Progenitor cell of endocrine pancreas (in vitro differentiated cells): Measurements from ENCODE around the gene DPF3. TPM values are rescaled to one million over a fixed set of nuclear protein-coding genes. Genes with fewer than 3 reads are reported as not detected.

Experiments used
- DNase-seq: peaks from one replicate; pipeline ENCODE4 v3.0.0; 2021; ENCODE audit warnings: low spot score; ENCODE audit not compliant: unreplicated experiment
- H3K27ac Mint-ChIP-seq: 2 replicates; pipeline ENCODE4 v1.8.0; 2021; ENCODE audit warnings: mild to moderate bottlenecking, moderate library complexity, mixed read lengths
- H3K27me3 Mint-ChIP-seq: 2 replicates; pipeline ENCODE4 v1.8.0; 2021; ENCODE audit warnings: mixed read lengths
- H3K36me3 Mint-ChIP-seq: 2 replicates; pipeline ENCODE4 v1.8.0; 2022; ENCODE audit warnings: mixed read lengths; ENCODE audit not compliant: insufficient read depth
- H3K4me1 Mint-ChIP-seq: 2 replicates; pipeline ENCODE4 v1.8.0; 2021; ENCODE audit warnings: low read depth, mixed read lengths
- H3K4me3 Mint-ChIP-seq: 2 replicates; pipeline ENCODE4 v1.8.0; 2021; ENCODE audit warnings: low read depth, mild to moderate bottlenecking, moderate library complexity, mixed read lengths
- H3K9me3 Mint-ChIP-seq: 2 replicates; pipeline ENCODE4 v1.8.0; 2021; ENCODE audit warnings: low read depth, mixed read lengths
- total RNA-seq: library from RNA; stranded (reverse); gene quantifications from 2 replicates; pipeline ENCODE4 v1.2.1, GENCODE V29; 2021
- TF ChIP-seq, protein P1 (sequence below): fragments of 200-600 bp; sonication (generic); IDR thresholded peaks from one replicate; pipeline ENCODE4 v1.5.0; 2021; ENCODE audit warnings: antibody characterized with exemption, mild to moderate bottlenecking; ENCODE audit not compliant: unreplicated experiment

Gene DPF3
- total RNA-seq, 1 donor from 2014 or later = 2.2 TPM

DNA sequence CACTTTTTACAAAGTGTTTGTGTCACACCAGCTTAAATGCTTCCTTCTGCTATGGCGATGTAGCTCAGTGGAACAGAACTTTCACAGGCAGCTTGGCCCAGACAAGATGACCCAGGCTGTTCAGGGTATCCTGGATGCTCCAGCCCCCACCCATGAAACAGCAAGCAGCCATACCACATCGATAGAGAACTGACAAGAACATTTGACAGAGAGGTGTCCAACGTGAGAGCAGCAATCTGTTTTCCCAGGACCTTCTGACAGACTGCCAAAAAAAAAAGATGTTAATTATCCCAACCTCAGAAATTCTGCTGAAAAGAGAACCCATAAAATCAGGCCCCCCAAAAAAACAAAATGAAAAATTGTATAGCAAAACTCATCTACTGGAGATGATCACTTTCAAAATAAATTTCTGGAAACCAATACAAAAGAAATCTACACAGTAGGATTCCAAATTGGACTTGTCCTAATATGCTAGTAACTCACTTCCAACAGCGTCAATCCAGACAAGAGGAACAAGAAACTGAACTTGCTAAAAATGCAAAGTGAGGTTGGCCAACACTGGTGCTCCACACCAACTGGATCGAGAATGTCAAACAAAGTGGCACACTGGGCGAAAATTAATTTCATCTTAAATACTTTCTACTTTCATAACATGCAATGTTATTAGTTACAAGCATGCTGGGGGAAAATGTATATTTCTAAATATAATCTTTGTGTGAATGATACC, 118.8 kb downstream of the DPF3 start:
- Mint-ChIP-seq H3K27me3 (peaks cover 3% of the 10 kb centered on the region), H3K36me3 (no peaks in the 10 kb centered on the region), H3K4me3 (no peak overlapping the region), H3K4me1 (peaks cover 16% of the 10 kb centered on the region), H3K27ac (no peak overlapping the region), H3K9me3 (peaks cover 4% of the 10 kb centered on the region)
- DNase-seq = no peak
- TF ChIP-seq, protein P1, sequence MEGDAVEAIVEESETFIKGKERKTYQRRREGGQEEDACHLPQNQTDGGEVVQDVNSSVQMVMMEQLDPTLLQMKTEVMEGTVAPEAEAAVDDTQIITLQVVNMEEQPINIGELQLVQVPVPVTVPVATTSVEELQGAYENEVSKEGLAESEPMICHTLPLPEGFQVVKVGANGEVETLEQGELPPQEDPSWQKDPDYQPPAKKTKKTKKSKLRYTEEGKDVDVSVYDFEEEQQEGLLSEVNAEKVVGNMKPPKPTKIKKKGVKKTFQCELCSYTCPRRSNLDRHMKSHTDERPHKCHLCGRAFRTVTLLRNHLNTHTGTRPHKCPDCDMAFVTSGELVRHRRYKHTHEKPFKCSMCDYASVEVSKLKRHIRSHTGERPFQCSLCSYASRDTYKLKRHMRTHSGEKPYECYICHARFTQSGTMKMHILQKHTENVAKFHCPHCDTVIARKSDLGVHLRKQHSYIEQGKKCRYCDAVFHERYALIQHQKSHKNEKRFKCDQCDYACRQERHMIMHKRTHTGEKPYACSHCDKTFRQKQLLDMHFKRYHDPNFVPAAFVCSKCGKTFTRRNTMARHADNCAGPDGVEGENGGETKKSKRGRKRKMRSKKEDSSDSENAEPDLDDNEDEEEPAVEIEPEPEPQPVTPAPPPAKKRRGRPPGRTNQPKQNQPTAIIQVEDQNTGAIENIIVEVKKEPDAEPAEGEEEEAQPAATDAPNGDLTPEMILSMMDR = no peak

DNA sequence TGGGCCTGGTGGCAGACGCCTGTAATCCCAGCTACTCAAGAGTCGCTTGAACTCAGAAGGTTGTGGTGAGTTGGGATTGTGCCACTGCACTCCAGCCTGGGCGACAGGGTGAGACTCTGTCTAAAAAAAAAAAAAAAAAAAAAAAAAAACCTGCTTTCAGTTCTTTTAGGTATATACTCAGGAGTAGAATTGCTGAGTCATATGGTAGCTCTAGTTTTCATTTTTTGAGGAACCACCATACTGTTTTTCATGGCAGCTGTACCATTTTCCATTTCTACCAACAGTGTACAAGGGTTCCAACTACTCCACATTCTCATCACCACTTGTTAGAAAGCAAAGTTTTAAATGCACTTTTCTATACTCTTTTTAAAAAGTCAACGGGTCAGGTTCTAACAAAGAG, 119.8 kb downstream of the DPF3 start:
- Mint-ChIP-seq H3K4me1 (peaks cover 16% of the 10 kb centered on the region), H3K36me3 (no peaks in the 10 kb centered on the region), H3K4me3 (no peak overlapping the region), H3K9me3 (peaks cover 4% of the 10 kb centered on the region), H3K27ac (no peak overlapping the region), H3K27me3 (peaks cover 3% of the 10 kb centered on the region)
- no peak for DNase-seq
- TF ChIP-seq, protein P1 = no peak

DNA sequence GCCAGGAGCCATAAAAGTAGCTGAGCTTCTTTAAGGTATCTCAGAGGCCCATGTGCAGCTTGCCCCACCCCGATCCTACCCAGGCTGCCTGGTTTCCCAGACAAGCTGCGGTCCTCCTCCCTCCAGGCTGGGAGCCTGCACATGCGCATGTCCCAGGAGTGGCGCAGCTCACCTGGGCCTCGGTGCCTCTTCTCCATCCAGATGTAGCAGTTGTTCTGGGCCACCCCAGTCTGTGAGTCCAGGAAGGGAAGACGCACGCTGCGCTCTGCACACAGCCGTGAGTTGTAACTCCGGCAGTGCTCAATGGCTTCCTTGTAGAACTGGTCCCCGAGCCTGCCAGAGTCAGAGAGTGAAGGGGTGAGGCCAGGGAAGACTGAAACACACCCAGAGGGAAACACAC, 122.3 kb downstream of the DPF3 start:
- Mint-ChIP-seq H3K4me3 (no peak overlapping the region), H3K27ac (peak overlapping the region; percentile 51), H3K4me1 (peaks cover 9% of the 10 kb centered on the region), H3K36me3 (peaks cover 3% of the 10 kb centered on the region), H3K27me3 (peaks cover 3% of the 10 kb centered on the region), H3K9me3 (peaks cover 20% of the 10 kb centered on the region)
- TF ChIP-seq, protein P1 = no peak
- DNase-seq = no peak

DNA sequence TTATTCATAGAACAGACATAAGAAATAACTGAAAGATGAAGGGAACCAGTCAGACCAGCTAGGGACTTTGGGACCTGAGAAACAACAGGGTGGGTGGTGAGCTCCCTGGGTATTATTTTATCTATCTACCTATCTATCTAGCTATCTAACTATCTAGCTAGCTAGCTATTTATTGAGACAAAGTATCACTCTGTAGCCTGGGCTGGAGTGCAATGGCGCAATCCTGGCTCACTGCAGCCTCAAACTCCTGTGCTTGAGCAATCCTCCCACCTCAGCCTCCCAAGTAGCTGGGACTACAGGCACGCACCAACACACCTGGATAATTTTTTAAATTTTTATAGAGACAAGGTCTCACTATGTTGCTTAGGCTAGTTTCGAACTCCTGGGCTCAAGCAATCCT, 127.6 kb downstream of the DPF3 start:
- H3K27me3 Mint-ChIP-seq = no peaks in the 10 kb centered on the region
- H3K4me1 Mint-ChIP-seq = no peaks in the 10 kb centered on the region
- TF ChIP-seq, protein P1 = no peak
- no peak overlapping the region for H3K4me3 Mint-ChIP-seq
- H3K36me3 Mint-ChIP-seq = peaks cover 3% of the 10 kb centered on the region
- H3K27ac Mint-ChIP-seq = no peak overlapping the region
- H3K9me3 Mint-ChIP-seq = peaks cover 20% of the 10 kb centered on the region
- DNase-seq = no peak

DNA sequence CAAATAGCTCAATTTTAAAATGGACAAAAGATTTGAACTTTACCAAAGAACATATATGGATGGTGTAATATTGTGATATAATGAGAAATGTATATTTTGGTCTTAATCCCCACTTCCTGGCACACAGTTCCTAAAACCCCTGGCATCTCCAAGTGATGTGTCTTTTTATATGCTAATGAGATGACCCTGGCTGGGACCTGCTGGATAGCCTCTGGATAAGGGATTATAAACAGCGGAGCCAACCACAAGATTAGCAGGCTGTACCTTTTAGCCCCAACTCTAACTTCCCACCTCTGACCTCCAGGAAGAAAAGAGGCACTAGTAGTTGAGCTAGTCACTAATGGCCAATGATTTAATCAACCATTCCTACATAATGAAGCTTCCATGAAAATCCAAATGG, 130.0 kb downstream of the DPF3 start:
- Mint-ChIP-seq H3K27me3 (no peaks in the 10 kb centered on the region), H3K9me3 (peaks cover 35% of the 10 kb centered on the region), H3K4me3 (no peak overlapping the region), H3K4me1 (no peaks in the 10 kb centered on the region), H3K27ac (no peak overlapping the region), H3K36me3 (peaks cover 9% of the 10 kb centered on the region)
- no peak for DNase-seq
- TF ChIP-seq, protein P1 = no peak
